Measurements from ENCODE around the gene SYT1. TPM values are rescaled to one million over a fixed set of nuclear protein-coding genes. Genes with fewer than 3 reads are reported as not detected.

The SYT1 gene
- total RNA-seq, 1 donor = not detected

DNA sequence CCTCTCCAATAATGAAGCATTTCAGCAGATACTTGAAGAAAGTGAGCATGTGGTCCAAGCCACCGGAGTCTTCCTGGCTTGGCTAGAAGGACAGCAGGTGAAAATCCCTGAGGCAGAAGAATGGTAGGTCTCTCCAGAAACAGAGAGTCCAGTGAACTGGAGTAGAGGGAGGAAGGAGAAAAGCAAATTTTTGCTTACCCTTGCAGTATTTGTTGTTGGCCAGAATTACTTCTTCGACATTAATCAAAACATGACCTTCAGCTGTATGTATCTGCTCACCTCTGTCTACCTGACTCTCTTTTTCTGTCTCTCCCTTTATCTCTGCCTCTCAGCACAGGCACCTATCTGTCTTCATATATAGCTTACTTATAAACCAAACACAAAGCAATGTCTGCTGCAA is 208.9 kb downstream of the SYT1 start:
- no peaks in the 10 kb centered on the region for H3K27me3 ChIP-seq (ENCODE audit: insufficient read depth, low read length)
- no peak overlapping the region for H3K4me2 ChIP-seq (ENCODE audit: insufficient read depth, low read length)
- no peak overlapping the region for H3K4me3 ChIP-seq (ENCODE audit: insufficient read depth, low read length)
- no peak for DNase-seq (ENCODE audit: insufficient read length, low spot score, missing footprints)
- no peak overlapping the region for H3K27ac ChIP-seq (ENCODE audit: low read depth, low read length)
- no peak overlapping the region for H2AFZ ChIP-seq (ENCODE audit: low read length)
- no peaks in the 10 kb centered on the region for H3K36me3 ChIP-seq (ENCODE audit: insufficient read depth, low read length)
- TF ChIP-seq, protein P1, sequence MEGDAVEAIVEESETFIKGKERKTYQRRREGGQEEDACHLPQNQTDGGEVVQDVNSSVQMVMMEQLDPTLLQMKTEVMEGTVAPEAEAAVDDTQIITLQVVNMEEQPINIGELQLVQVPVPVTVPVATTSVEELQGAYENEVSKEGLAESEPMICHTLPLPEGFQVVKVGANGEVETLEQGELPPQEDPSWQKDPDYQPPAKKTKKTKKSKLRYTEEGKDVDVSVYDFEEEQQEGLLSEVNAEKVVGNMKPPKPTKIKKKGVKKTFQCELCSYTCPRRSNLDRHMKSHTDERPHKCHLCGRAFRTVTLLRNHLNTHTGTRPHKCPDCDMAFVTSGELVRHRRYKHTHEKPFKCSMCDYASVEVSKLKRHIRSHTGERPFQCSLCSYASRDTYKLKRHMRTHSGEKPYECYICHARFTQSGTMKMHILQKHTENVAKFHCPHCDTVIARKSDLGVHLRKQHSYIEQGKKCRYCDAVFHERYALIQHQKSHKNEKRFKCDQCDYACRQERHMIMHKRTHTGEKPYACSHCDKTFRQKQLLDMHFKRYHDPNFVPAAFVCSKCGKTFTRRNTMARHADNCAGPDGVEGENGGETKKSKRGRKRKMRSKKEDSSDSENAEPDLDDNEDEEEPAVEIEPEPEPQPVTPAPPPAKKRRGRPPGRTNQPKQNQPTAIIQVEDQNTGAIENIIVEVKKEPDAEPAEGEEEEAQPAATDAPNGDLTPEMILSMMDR (IDR thresholded peaks at IDR 0.05; ENCODE audit: extremely low read depth, low read depth, low read length) = no peak
- H3K4me1 ChIP-seq (ENCODE audit: insufficient read depth, low read length) = no peaks in the 10 kb centered on the region
- no peaks in the 10 kb centered on the region for H4K20me1 ChIP-seq (ENCODE audit: insufficient read depth, low read length)
- no peaks in the 10 kb centered on the region for H3K79me2 ChIP-seq (ENCODE audit: insufficient read depth, low read length)
- H3K9me3 ChIP-seq (ENCODE audit: low read depth, low read length) = no peaks in the 10 kb centered on the region

DNA sequence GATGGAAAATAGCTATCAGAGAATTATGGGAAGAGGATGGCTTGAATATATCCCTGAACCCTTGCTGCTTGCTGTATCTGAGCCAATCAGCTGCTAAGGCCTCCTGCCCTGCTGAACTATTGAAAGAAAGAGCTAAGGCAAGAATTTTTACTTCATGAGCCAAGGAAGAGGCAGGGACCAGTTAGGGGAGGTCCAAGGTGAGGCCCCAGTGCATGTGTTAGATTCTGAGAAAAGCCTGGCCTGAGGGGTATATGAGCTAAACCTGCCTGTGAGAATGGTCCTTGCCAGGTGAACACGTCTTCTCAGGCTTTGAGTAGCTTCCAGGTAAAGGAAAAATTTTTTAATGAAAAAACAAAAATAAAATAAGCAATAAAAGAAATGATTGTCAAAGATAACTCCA is 218.0 kb downstream of the SYT1 start:
- Histone ChIP-seq H3K27ac (ENCODE audit: low read depth, low read length) (no peak overlapping the region), H3K4me3 (ENCODE audit: insufficient read depth, low read length) (no peak overlapping the region)

DNA sequence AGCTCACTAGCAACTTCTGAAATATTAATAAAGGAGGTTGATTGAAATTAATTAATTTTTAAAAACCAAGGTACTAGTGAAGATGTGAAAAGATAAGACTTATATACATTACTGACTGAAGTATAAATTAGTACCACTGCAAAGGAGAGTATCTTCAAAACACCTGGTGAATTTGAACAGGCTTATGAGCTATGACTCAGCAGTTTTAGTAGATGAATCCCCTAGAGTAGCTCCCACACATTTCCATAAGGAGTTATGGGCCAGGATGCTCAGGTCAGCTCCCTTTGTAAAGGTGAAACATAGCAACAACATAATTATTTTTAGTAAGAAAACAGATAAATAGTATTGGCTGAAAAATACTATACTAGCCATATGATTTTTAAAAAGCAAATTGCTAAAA is 218.6 kb downstream of the SYT1 start:
- DNase-seq (ENCODE audit: insufficient read length, low spot score, missing footprints) = no peak
- H4K20me1 ChIP-seq (ENCODE audit: insufficient read depth, low read length) = no peaks in the 10 kb centered on the region

More for the DNA sequence above, 218.0 kb downstream of the SYT1 start:
- Histone ChIP-seq H3K36me3 (ENCODE audit: insufficient read depth, low read length) (no peaks in the 10 kb centered on the region), H3K4me2 (ENCODE audit: insufficient read depth, low read length) (no peak overlapping the region), H3K9me3 (ENCODE audit: low read depth, low read length) (no peaks in the 10 kb centered on the region), H4K20me1 (ENCODE audit: insufficient read depth, low read length) (no peaks in the 10 kb centered on the region), H2AFZ (ENCODE audit: low read length) (no peak overlapping the region), H3K27me3 (ENCODE audit: insufficient read depth, low read length) (no peaks in the 10 kb centered on the region), H3K4me1 (ENCODE audit: insufficient read depth, low read length) (no peaks in the 10 kb centered on the region), H3K79me2 (ENCODE audit: insufficient read depth, low read length) (no peaks in the 10 kb centered on the region)
- DNase-seq (ENCODE audit: insufficient read length, low spot score, missing footprints) = no peak
- TF ChIP-seq, protein P1 (IDR thresholded peaks at IDR 0.05; ENCODE audit: extremely low read depth, low read depth, low read length) = no peak

GRCh38 chr12:79085106-79085682 is 220.6 kb downstream of the SYT1 start:
- no peak overlapping the region for H3K27ac ChIP-seq (ENCODE audit: low read depth, low read length)
- no peak overlapping the region for H2AFZ ChIP-seq (ENCODE audit: low read length)
- no peaks in the 10 kb centered on the region for H3K9me3 ChIP-seq (ENCODE audit: low read depth, low read length)
- no peaks in the 10 kb centered on the region for H4K20me1 ChIP-seq (ENCODE audit: insufficient read depth, low read length)
- no peak overlapping the region for H3K4me3 ChIP-seq (ENCODE audit: insufficient read depth, low read length)
- no peak for DNase-seq (ENCODE audit: insufficient read length, low spot score, missing footprints)
- no peak overlapping the region for H3K4me2 ChIP-seq (ENCODE audit: insufficient read depth, low read length)
- H3K79me2 ChIP-seq (ENCODE audit: insufficient read depth, low read length) = no peaks in the 10 kb centered on the region
- H3K27me3 ChIP-seq (ENCODE audit: insufficient read depth, low read length) = no peaks in the 10 kb centered on the region
- no peaks in the 10 kb centered on the region for H3K4me1 ChIP-seq (ENCODE audit: insufficient read depth, low read length)
- no peaks in the 10 kb centered on the region for H3K36me3 ChIP-seq (ENCODE audit: insufficient read depth, low read length)
- TF ChIP-seq, protein P1 (IDR thresholded peaks at IDR 0.05; ENCODE audit: extremely low read depth, low read depth, low read length) = no peak

More for the DNA sequence above, 218.6 kb downstream of the SYT1 start:
- H3K4me2 ChIP-seq (ENCODE audit: insufficient read depth, low read length) = no peak overlapping the region
- H3K27me3 ChIP-seq (ENCODE audit: insufficient read depth, low read length) = no peaks in the 10 kb centered on the region
- no peaks in the 10 kb centered on the region for H3K36me3 ChIP-seq (ENCODE audit: insufficient read depth, low read length)
- H3K79me2 ChIP-seq (ENCODE audit: insufficient read depth, low read length) = no peaks in the 10 kb centered on the region
- H3K9me3 ChIP-seq (ENCODE audit: low read depth, low read length) = no peaks in the 10 kb centered on the region
- TF ChIP-seq, protein P1 (IDR thresholded peaks at IDR 0.05; ENCODE audit: extremely low read depth, low read depth, low read length) = no peak
- no peaks in the 10 kb centered on the region for H3K4me1 ChIP-seq (ENCODE audit: insufficient read depth, low read length)
- no peak overlapping the region for H3K27ac ChIP-seq (ENCODE audit: low read depth, low read length)
- H3K4me3 ChIP-seq (ENCODE audit: insufficient read depth, low read length) = no peak overlapping the region
- no peak overlapping the region for H2AFZ ChIP-seq (ENCODE audit: low read length)

All from osteoblast (primary cell).